Measurements from ENCODE around the gene TOM1.

The TOM1 gene

DNA sequence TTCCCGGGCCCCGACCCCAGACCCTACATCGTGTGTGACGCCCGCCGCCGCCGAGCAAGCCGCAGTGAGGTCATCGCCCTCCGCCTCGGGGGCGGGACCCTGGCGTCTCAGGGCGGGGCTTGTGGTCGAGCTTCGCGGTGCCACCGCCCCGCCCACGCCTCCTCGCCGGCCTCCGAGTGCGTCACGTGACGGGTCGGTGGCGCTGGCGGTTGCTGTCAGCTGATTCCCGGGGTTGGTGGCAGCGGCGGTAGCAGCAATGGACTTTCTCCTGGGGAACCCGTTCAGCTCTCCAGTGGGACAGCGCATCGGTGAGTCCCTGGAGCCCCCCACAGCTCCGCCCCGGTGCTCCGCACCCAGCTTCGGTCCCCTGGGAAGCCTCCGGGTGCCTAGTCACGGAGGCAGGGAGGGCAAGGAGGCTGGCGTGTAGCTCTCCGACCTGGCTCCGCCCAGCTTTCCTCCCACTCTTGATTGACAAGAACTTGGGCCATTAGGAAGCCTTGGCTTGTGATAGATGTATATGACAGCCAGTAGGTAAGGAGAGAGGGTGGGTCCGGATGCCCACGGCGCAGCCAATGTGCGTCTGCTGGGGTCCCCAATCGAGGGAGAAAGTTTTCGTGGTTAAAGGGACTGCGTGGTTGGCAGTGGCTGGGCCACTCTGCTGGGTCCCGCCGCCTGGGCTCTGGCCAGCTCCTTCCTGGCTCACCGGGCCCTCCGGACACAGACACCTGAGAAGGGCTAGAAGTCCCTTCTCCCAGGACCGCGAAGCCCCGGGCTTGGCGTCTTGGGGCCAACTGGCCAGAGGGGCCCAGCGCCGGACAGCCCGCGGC, at the start of gene TOM1:
TSS of gene TOM1 (plus strand) at position 222 of the 827 bp plus-strand sequence. CDS start at position 257, 35 bp downstream.
- DNase-seq: peak; percentile 94

- no peak for DNase-seq
Observed at GRCh38 chr22:35250156-35250555, 49.5 kb upstream of the TOM1 start.

GRCh38 chr22:35253946-35254345, 45.7 kb upstream of the TOM1 start:
- no peak for DNase-seq

DNA sequence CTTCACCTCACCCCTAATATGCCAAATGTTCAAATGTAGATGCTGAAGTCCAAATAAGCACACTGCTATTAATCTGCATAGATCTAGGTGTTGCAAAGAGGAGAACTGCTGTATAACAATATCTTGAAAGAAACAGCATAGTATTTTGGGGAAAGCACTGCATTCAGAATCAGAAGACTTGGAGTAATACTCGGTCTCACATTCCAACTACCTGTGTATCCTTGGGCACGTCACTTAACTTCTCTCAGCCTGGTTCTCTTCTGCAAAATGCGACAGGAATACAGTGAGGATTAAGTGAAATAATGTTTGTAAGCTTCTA, 42.7 kb upstream of the TOM1 start:
- DNase-seq: no peak

DNA sequence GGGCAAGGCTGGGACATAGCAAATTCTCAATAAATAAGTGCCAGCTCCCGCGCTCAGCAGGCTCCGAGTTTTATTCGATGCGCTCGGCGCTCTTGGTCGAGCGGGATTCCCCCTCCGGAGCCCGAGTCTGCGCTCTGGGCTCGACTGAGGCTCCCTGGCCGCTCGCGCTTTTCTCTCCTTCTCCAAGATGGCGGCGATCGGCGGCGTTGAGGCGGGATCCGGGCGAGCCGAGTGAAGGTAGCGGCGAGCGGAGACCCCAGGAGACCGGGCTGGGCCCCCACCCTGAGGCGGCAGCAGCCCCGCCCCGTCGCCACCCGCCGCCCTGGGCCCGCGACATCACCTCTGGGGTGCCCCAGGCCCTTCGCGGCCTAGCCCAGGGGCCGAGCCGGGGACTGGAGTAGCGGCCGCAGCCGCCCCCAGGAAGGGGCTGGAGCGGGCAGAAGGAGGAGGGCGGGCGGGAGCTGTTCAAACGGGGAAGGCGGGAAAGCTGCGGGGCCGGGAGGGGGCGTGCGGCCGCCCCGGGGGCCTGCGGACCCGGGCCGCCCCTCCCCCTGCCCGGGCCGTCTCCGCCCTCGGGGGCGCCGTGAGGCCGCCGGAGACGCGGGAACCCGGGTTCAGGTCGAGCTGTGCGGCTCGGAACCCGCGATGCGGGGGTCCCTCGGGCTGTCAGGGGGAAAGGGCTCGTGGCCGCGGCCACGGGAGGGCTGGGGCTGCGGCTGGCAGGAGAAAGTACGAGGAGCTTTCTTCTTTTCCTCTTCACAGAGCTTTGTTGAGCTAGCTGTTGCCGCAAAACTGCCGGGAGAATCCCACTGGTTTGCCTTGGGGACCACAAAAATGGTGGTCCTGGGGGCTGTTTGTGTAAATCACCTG, 42.1 kb upstream of the TOM1 start, which contains the start of gene HMGXB4:
TSS of gene HMGXB4 (plus strand) at position 173 of the 870 bp plus-strand sequence. CDS start 4,898 bp downstream, outside the sequence.
- DNase-seq: peak; percentile 41

GRCh38 chr22:35258191-35258988, 41.3 kb upstream of the TOM1 start:
- no peak for DNase-seq

- DNase-seq: no peak
Observed at GRCh38 chr22:35264986-35265385, 34.7 kb upstream of the TOM1 start.

GRCh38 chr22:35266277-35266676, 33.4 kb upstream of the TOM1 start:
- DNase-seq: no peak

GRCh38 chr22:35269630-35270029, 30.1 kb upstream of the TOM1 start:
- DNase-seq: no peak

DNA sequence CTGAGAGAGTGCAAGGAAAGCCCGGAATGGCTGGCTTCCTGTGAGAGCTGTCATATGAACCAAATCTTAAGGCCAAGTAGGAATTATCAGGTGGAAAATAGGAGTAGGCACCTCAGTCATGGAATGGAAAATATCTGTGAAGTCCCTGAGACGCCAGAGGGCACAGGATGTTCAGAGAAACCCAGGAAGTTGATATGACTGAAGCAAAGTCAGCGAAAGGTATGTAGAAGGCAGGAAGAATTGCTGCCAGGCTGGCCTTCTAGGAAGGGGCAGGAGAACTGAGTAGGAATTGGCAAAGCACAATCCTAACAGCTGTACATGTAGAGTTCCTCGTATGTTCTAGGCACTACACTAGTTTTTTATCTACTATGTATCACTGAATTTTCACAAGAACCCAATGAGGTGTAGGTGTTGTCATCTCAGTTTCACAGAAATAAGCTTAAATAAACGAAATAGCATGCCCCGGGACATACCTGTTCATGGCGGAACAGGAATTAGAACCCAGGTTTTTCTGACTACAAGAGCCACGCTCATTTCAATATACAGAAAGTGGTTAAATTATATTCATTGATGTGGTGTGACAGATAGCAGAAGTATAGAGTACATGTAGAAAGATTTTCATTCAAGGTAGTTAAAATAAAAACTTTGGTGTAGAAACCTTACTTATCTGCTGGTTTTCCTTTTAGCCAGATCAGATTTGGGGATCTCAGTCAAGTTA, 25.4 kb upstream of the TOM1 start:
- DNase-seq: no peak

- DNase-seq: no peak
Observed at GRCh38 chr22:35275580-35275979, 24.1 kb upstream of the TOM1 start.

DNA sequence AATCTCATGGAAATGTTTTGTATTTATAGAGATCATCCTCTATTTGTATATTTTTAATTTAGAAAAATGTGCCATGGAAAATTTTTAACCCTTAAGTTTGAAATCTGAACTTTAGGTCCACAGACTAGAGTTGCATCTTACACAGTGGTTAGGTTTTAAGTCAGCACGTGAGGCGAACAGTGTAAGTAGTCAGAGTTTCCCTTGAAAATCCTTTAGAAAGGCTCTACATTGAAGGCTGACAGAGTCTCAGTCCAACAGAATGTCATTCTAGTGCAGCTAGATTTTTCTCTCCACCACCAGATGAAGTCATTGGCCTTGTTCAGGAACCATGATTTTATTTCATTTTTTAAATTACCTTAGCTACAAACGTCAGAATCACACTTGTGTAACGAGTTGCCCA, 23.7 kb upstream of the TOM1 start:
- DNase-seq: no peak

GRCh38 chr22:35288116-35288515, 11.6 kb upstream of the TOM1 start:
- DNase-seq: no peak

DNA sequence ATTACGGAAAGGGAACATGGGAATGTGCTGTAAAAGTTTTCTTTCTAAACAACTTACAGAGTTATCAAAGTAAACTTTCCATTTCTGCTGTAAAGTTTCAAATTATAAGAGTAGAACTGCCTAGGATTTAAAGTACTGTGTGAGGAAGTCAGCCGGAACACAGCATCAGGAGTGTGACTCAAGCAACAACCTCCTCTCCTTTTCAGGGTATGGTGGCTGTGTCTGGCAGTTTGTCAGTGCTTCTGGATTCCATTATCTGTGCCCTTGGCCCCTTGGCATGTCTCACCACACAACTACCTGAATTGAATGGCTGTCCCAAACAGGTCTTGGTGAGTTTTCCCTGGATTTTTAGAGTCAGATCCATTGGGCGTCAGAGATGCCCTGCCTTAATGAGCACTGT, 6.9 kb upstream of the TOM1 start:
- DNase-seq: no peak

DNA sequence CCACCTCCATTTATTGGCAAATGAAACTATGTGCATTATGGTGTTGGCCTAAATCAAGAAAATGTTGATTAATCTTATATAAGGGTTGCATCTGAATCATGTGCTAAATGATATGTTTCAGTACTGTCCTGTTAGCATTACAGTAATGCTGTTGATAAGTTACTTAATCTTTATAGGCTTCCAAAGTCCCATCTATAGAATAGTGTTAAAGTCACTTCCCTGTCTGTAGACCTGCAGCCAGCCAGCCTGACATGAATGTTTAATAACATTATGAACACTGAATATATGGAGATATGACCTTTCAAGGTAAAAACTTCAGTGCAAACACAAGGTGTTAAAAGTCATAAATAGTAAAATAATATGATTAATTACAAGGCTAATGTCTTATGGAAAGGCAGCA, 3.6 kb upstream of the TOM1 start:
- DNase-seq: no peak

- DNase-seq: no peak
Observed at GRCh38 chr22:35299217-35299672, 449 bp upstream of the TOM1 start.

GRCh38 chr22:35301372-35301874, 1.7 kb downstream of the TOM1 start:
- no peak for DNase-seq

DNA sequence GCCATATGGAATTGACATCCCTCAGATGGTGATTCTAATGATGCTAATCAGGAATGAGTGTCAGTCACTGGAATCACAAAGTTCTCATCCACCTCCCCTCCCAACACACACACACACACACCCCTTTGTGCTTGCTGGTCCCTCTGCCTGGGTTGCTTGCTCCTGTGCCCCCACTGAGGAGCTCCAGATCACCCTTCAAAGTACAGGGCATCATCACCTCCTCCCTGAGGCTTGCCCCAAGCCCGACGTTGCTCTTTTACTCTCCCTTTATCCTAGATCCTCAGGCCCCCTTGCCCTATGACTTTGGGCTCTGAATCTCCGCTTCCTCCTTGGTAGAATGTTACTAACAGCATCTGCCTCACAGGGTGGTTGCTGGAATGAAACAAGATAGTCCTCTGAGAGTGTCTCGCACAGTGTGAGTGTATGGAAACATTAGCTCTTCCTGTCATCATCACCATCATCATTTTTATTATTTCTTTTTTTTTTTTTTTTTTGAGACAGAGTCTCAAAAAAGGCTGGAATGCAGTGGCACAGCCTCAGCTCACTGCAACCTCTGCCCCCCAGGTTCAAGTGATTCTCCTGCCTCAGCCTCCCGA, 3.4 kb downstream of the TOM1 start:
- no peak for DNase-seq

GRCh38 chr22:35305525-35306070, 5.9 kb downstream of the TOM1 start:
- DNase-seq: no peak

DNA sequence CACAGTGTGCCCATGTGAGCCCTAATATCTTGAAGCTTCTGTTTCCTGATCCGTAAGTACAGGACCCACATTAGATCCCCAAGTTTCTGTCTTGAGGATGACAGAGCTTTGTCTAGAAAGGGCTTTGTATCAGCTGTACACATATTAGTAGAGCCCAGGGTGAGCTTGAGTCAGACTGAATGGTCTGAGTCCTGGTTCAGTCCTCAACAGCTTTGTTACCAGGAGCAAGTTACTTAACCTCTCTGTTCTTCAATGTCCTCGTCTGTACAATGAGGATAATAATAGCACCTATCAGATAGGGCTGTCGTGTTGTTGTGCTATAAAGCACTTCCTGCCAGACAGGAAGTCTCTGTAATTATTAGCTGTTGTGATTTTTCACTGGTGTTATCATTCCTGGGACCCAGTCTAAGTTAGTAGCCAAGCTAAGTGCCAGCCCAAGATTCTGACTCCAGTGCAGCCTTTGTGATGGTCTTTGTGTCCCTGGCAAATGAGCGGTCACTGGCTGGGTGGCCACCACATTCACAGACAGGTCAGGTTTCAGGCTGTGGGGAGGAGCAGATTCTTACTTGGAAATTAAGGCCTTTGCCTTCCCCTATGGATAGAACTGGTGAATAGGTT, 6.8 kb downstream of the TOM1 start:
- no peak for DNase-seq

GRCh38 chr22:35307372-35307771, 7.7 kb downstream of the TOM1 start:
- DNase-seq: no peak

All from SHP77 treated with DMSO at 0.1 percent for 48 hours (cell line).